HepG2 (cell line): ENCODE data around the gene EMILIN1. TPM values are rescaled to one million over a fixed set of nuclear protein-coding genes. Genes with fewer than 3 reads are reported as not detected.

ENCODE experiments used
- JUNB ChIP-seq: sonication (generic); formaldehyde crosslinking; IDR thresholded peaks from 2 replicates; pipeline ENCODE4 v1.8.0; 2022; ENCODE audit warnings: missing genetic modification reagents, mild to moderate bottlenecking, borderline replicate concordance
- KLF9 ChIP-seq: IDR thresholded peaks from 2 replicates; pipeline ENCODE4 v1.6.1; 2016; ENCODE audit warnings: low read depth
- NFKBIZ ChIP-seq: IDR thresholded peaks from 2 replicates; pipeline ENCODE4 v1.6.1; 2018; ENCODE audit warnings: missing genetic modification reagents, missing compliant biosample characterization
- NKX3-1 ChIP-seq: sonication (generic); formaldehyde crosslinking; IDR thresholded peaks from 2 replicates; pipeline ENCODE4 v1.5.0; 2020; ENCODE audit warnings: missing genetic modification reagents
- PAWR ChIP-seq: sonication (generic); formaldehyde crosslinking; IDR thresholded peaks from 2 replicates; pipeline ENCODE4 v1.4.0; 2020; ENCODE audit warnings: missing genetic modification reagents, mild to moderate bottlenecking, borderline replicate concordance
- RAD21 ChIP-seq: fragments of 450-650 bp; formaldehyde crosslinking; IDR thresholded peaks from 2 replicates; pipeline ENCODE4 v1.5.0; 2020; ENCODE audit warnings: mild to moderate bottlenecking
- ZSCAN21 ChIP-seq: sonication (generic); formaldehyde crosslinking; IDR thresholded peaks from 2 replicates; pipeline ENCODE4 v1.8.0; 2022; ENCODE audit warnings: mild to moderate bottlenecking, missing genetic modification reagents, moderate library complexity, borderline replicate concordance
- polyA plus RNA-seq, 8 experiments: library from polyadenylated mRNA; depleted of rRNA in 3 of 8; stranded (reverse) in 7 of 8; unstranded in 1 of 8; fragments of >200 nt; fragmentation: Illumina TruSeq in 4 of 8; extraction: Trizol in 4 of 8; gene quantifications; 2 replicates each; pipeline versions ENCODE4 v1.2.1 to v1.2.3, GENCODE V29; 2011 to 2016; ENCODE audit warnings: low read depth in 4 of 8, missing spikeins in 1 of 8, mixed read lengths in 1 of 8; ENCODE audit not compliant: insufficient read depth in 1 of 8
- total RNA-seq, 5 experiments: library from RNA; depleted of rRNA; stranded (reverse); fragments of >200 nt; fragmentation: Illumina TruSeq; extraction: Trizol; gene quantifications; 2 replicates each; pipeline ENCODE4 v1.2.3, GENCODE V29; 2016; ENCODE audit warnings: low read depth in 1 of 5
- TF ChIP-seq, protein P1 (sequence below): sonication (generic); formaldehyde crosslinking; IDR thresholded peaks from 2 replicates; pipeline ENCODE4 v1.4.0; 2020; ENCODE audit warnings: missing genetic modification reagents
- TF ChIP-seq, protein P2 (sequence below): sonication (generic); formaldehyde crosslinking; IDR thresholded peaks from 2 replicates; pipeline ENCODE4 v1.4.0; 2020; ENCODE audit warnings: missing genetic modification reagents
- TF ChIP-seq, protein P3 (sequence below): sonication (generic); formaldehyde crosslinking; IDR thresholded peaks from 2 replicates; pipeline ENCODE4 v1.4.0; 2020; ENCODE audit warnings: missing genetic modification reagents, borderline replicate concordance
- TF ChIP-seq, protein P4 (sequence below): sonication (generic); formaldehyde crosslinking; IDR thresholded peaks from 2 replicates; pipeline ENCODE4 v1.5.0; 2020; ENCODE audit warnings: mild to moderate bottlenecking, missing genetic modification reagents, borderline replicate concordance

The EMILIN1 gene
- total and polyA plus RNA-seq, 2 of the 13 experiments (the other 11 are each of a cell fraction or from before 2014, with no cell fraction given), result 8.1 to 9.7 TPM

DNA sequence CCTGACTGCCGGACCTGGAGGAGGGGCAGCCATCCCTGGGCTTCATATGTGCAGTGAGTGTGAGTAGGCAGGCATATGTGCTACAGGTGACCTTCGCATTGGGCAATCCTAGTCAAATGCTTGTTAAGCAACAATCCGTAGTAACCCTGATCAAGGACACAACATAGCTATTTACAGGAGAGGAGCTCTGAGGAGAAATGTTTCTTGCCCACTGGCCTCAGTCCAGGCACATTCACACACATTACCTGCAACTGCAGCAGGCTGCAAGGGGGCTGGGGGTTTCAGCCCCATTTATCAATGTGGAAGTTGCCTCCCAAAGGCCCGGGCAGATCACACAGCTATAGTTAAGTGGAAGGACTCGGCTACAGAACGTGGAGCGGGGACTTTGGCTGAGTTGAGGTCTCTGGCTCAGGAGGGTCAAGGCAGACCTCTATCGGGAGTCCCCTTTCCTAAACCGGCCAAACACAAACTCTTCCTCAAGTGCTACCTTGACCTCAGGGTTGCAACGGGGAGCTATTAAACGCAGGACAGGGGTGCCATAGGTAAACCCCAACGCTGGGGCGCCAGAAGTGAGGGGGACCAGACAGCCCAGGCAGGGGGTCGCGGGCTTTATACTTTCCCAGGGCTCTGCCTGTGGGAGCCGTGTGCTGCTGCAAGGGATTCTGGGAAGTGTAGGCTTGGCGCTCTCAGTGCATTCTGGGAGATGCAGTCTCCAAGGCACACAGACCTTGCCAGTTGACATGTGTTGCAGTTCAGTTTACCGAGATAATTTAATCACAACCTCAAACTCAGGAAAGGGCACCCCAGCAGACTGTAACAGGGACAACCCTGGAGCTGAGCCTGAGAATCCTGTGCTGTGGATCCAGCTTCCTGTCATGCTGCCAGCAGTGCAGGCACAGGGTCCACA, 17.6 kb downstream of the EMILIN1 start (continued):
- TF ChIP-seq, protein P1, sequence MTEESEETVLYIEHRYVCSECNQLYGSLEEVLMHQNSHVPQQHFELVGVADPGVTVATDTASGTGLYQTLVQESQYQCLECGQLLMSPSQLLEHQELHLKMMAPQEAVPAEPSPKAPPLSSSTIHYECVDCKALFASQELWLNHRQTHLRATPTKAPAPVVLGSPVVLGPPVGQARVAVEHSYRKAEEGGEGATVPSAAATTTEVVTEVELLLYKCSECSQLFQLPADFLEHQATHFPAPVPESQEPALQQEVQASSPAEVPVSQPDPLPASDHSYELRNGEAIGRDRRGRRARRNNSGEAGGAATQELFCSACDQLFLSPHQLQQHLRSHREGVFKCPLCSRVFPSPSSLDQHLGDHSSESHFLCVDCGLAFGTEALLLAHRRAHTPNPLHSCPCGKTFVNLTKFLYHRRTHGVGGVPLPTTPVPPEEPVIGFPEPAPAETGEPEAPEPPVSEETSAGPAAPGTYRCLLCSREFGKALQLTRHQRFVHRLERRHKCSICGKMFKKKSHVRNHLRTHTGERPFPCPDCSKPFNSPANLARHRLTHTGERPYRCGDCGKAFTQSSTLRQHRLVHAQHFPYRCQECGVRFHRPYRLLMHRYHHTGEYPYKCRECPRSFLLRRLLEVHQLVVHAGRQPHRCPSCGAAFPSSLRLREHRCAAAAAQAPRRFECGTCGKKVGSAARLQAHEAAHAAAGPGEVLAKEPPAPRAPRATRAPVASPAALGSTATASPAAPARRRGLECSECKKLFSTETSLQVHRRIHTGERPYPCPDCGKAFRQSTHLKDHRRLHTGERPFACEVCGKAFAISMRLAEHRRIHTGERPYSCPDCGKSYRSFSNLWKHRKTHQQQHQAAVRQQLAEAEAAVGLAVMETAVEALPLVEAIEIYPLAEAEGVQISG (CRISPR knock-in tag), result peak; percentile 87
- TF ChIP-seq ZSCAN21 (CRISPR knock-in tag) (peak; percentile 93; the same call in 1 of the 2 replicates), KLF9 (CRISPR knock-in tag) (0 out of 2 replicates have a peak, but pooled peaks have one; percentile 18), NKX3-1 (peak; percentile 77; the same call in 1 of the 2 replicates), RAD21 (CRISPR knock-in tag) (peak; percentile 47; the same call in 1 of the 2 replicates), NFKBIZ (CRISPR knock-in tag) (peak; percentile 97), JUNB (CRISPR knock-in tag) (no peak), PAWR (CRISPR knock-in tag) (no peak; the same call in 1 of the 2 replicates)
- TF ChIP-seq, protein P2, sequence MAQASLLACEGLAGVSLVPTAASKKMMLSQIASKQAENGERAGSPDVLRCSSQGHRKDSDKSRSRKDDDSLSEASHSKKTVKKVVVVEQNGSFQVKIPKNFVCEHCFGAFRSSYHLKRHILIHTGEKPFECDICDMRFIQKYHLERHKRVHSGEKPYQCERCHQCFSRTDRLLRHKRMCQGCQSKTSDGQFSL (CRISPR knock-in tag), result 0 out of 2 replicates have a peak, but pooled peaks have one; percentile 41
- TF ChIP-seq, protein P3, sequence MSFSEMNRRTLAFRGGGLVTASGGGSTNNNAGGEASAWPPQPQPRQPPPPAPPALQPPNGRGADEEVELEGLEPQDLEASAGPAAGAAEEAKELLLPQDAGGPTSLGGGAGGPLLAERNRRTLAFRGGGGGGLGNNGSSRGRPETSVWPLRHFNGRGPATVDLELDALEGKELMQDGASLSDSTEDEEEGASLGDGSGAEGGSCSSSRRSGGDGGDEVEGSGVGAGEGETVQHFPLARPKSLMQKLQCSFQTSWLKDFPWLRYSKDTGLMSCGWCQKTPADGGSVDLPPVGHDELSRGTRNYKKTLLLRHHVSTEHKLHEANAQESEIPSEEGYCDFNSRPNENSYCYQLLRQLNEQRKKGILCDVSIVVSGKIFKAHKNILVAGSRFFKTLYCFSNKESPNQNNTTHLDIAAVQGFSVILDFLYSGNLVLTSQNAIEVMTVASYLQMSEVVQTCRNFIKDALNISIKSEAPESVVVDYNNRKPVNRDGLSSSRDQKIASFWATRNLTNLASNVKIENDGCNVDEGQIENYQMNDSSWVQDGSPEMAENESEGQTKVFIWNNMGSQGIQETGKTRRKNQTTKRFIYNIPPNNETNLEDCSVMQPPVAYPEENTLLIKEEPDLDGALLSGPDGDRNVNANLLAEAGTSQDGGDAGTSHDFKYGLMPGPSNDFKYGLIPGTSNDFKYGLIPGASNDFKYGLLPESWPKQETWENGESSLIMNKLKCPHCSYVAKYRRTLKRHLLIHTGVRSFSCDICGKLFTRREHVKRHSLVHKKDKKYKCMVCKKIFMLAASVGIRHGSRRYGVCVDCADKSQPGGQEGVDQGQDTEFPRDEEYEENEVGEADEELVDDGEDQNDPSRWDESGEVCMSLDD (CRISPR knock-in tag), result no peak; the same call in 1 of the 2 replicates
- TF ChIP-seq, protein P4, sequence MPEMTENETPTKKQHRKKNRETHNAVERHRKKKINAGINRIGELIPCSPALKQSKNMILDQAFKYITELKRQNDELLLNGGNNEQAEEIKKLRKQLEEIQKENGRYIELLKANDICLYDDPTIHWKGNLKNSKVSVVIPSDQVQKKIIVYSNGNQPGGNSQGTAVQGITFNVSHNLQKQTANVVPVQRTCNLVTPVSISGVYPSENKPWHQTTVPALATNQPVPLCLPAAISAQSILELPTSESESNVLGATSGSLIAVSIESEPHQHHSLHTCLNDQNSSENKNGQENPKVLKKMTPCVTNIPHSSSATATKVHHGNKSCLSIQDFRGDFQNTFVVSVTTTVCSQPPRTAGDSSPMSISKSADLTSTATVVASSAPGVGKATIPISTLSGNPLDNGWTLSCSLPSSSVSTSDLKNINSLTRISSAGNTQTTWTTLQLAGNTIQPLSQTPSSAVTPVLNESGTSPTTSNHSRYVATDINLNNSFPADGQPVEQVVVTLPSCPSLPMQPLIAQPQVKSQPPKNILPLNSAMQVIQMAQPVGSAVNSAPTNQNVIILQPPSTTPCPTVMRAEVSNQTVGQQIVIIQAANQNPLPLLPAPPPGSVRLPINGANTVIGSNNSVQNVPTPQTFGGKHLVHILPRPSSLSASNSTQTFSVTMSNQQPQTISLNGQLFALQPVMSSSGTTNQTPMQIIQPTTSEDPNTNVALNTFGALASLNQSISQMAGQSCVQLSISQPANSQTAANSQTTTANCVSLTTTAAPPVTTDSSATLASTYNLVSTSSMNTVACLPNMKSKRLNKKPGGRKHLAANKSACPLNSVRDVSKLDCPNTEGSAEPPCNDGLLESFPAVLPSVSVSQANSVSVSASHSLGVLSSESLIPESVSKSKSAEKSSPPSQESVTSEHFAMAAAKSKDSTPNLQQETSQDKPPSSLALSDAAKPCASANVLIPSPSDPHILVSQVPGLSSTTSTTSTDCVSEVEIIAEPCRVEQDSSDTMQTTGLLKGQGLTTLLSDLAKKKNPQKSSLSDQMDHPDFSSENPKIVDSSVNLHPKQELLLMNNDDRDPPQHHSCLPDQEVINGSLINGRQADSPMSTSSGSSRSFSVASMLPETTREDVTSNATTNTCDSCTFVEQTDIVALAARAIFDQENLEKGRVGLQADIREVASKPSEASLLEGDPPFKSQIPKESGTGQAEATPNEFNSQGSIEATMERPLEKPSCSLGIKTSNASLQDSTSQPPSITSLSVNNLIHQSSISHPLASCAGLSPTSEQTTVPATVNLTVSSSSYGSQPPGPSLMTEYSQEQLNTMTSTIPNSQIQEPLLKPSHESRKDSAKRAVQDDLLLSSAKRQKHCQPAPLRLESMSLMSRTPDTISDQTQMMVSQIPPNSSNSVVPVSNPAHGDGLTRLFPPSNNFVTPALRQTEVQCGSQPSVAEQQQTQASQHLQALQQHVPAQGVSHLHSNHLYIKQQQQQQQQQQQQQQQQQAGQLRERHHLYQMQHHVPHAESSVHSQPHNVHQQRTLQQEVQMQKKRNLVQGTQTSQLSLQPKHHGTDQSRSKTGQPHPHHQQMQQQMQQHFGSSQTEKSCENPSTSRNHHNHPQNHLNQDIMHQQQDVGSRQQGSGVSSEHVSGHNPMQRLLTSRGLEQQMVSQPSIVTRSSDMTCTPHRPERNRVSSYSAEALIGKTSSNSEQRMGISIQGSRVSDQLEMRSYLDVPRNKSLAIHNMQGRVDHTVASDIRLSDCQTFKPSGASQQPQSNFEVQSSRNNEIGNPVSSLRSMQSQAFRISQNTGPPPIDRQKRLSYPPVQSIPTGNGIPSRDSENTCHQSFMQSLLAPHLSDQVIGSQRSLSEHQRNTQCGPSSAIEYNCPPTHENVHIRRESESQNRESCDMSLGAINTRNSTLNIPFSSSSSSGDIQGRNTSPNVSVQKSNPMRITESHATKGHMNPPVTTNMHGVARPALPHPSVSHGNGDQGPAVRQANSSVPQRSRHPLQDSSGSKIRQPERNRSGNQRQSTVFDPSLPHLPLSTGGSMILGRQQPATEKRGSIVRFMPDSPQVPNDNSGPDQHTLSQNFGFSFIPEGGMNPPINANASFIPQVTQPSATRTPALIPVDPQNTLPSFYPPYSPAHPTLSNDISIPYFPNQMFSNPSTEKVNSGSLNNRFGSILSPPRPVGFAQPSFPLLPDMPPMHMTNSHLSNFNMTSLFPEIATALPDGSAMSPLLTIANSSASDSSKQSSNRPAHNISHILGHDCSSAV (CRISPR knock-in tag), result 0 out of 2 replicates have a peak, but pooled peaks have one; percentile 51
